Measurements from ENCODE around the gene PLA2R1. TPM values are rescaled to one million over a fixed set of nuclear protein-coding genes. Genes with fewer than 3 reads are reported as not detected.

Gene PLA2R1
- polyA plus RNA-seq, 3 donors = not detected

DNA sequence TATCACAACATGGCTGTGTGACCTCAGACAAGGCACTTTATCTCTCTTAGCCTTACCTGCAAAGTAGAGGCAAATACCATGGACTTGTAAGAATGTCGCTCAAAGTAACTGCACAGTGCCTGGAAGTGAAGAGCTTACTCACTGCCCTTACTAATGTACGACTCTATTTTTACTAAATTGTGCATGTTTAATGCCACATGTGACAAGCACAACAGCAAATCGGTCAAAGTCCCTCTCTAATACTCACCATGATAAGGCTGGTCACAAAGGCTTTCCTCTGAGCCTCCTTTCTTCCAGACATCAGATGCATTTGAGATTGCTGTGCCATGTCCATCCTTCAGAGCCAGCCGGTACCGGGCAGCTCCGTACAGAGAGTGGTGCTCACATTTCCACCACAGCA, 164.0 kb downstream of the PLA2R1 start:
- H3K4me2 ChIP-seq (replicated peaks; ENCODE audit: extremely low read depth, low read length, poor library complexity, severe bottlenecking) = no peak overlapping the region
- peaks cover 12% of the 10 kb centered on the region for H4K20me1 ChIP-seq (ENCODE audit: insufficient read depth, low read length)
- H3K36me3 ChIP-seq (replicated peaks in 1 of 2; ENCODE audit: control insufficient read depth in 1 of 2, insufficient read depth in 2 of 2, low read length in 2 of 2) = peaks cover 5 to 44% of the 10 kb centered on the region in 2 donors
- H3K36me3 Mint-ChIP-seq = peaks cover 24 to 39% of the 10 kb centered on the region in 2 donors
- TF ChIP-seq, protein P1, sequence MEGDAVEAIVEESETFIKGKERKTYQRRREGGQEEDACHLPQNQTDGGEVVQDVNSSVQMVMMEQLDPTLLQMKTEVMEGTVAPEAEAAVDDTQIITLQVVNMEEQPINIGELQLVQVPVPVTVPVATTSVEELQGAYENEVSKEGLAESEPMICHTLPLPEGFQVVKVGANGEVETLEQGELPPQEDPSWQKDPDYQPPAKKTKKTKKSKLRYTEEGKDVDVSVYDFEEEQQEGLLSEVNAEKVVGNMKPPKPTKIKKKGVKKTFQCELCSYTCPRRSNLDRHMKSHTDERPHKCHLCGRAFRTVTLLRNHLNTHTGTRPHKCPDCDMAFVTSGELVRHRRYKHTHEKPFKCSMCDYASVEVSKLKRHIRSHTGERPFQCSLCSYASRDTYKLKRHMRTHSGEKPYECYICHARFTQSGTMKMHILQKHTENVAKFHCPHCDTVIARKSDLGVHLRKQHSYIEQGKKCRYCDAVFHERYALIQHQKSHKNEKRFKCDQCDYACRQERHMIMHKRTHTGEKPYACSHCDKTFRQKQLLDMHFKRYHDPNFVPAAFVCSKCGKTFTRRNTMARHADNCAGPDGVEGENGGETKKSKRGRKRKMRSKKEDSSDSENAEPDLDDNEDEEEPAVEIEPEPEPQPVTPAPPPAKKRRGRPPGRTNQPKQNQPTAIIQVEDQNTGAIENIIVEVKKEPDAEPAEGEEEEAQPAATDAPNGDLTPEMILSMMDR (IDR thresholded peaks at IDR 0.05) = no peak
- peaks cover 44% of the 10 kb centered on the region for H3K79me2 ChIP-seq (ENCODE audit: insufficient read depth, low read length)
- H3K27me3 ChIP-seq (ENCODE audit: control insufficient read depth in 2 of 2, insufficient read depth in 2 of 2, low read length in 2 of 2) = no peaks in the 10 kb centered on the region
- no peak overlapping the region for H2AFZ ChIP-seq (ENCODE audit: insufficient read depth, low read depth, low read length, poor library complexity, severe bottlenecking)
- intact Hi-C loops (cut with micrococcal nuclease) = no loop called here
- no peak overlapping the region for H3K9ac ChIP-seq (ENCODE audit: insufficient read depth, low read length, poor library complexity, severe bottlenecking)
- no peaks in the 10 kb centered on the region for H3K27me3 Mint-ChIP-seq (ENCODE audit: low read depth in 3 of 3)
- H3K27ac ChIP-seq (ENCODE audit: low read depth in 1 of 2, low read length in 2 of 2) = no peak overlapping the region
- peaks cover 20 to 27% of the 10 kb centered on the region in 2 donors for H3K4me1 ChIP-seq (ENCODE audit: control insufficient read depth in 1 of 2, insufficient read depth in 2 of 2, low read length in 2 of 2)
- peaks cover 33% of the 10 kb centered on the region for H3K4me1 Mint-ChIP-seq
- H3K4me3 ChIP-seq (replicated peaks in 1 of 3; ENCODE audit: low read depth in 2 of 3, low read length in 3 of 3) = no peak overlapping the region
- H3K9me3 Mint-ChIP-seq = no peaks in the 10 kb centered on the region
- no peak for DNase-seq
- WGBS (ENCODE audit: insufficient coverage) = 100% methylated on average over 5 of the region's 6 CpGs
- H3K9me3 ChIP-seq (replicated peaks in 1 of 2; ENCODE audit: control insufficient read depth in 1 of 2, insufficient read depth in 1 of 2, low read length in 2 of 2) = no peaks in the 10 kb centered on the region
- H3K27ac Mint-ChIP-seq = peak overlapping the region in 1 of 7 donors; percentile 66
- no peak overlapping the region for H3K4me3 Mint-ChIP-seq

DNA sequence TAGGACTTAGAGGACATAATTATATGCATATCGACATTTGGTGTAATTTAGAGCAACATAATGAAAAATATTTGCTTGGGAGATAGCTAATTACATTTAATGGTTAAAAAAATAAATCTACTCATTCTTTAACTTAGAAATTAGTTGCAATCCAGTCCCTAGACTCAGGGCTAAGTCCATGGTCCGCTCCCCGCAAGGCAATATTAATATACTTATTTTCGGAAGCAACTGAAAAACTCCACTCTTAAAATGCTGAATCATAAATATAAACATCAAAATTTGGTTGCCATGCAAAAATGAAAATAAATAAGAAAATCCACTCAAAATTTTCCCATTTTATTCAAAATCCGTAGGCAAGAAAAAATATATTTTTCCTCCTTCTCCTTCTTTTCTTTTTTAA, 164.7 kb downstream of the PLA2R1 start:
- Histone ChIP-seq H3K79me2 (ENCODE audit: insufficient read depth, low read length) (peaks cover 40% of the 10 kb centered on the region), H3K36me3 (replicated peaks in 1 of 2; ENCODE audit: control insufficient read depth in 1 of 2, insufficient read depth in 2 of 2, low read length in 2 of 2) (peaks cover 5 to 44% of the 10 kb centered on the region in 2 donors), H4K20me1 (ENCODE audit: insufficient read depth, low read length) (peaks cover 8% of the 10 kb centered on the region), H3K4me3 (replicated peaks in 1 of 3; ENCODE audit: low read depth in 2 of 3, low read length in 3 of 3) (no peak overlapping the region), H3K27me3 (ENCODE audit: control insufficient read depth in 2 of 2, insufficient read depth in 2 of 2, low read length in 2 of 2) (no peaks in the 10 kb centered on the region), H3K4me2 (replicated peaks; ENCODE audit: extremely low read depth, low read length, poor library complexity, severe bottlenecking) (no peak overlapping the region), H2AFZ (ENCODE audit: insufficient read depth, low read depth, low read length, poor library complexity, severe bottlenecking) (no peak overlapping the region), H3K9me3 (replicated peaks in 1 of 2; ENCODE audit: control insufficient read depth in 1 of 2, insufficient read depth in 1 of 2, low read length in 2 of 2) (no peaks in the 10 kb centered on the region), H3K27ac (ENCODE audit: low read depth in 1 of 2, low read length in 2 of 2) (no peak overlapping the region), H3K9ac (ENCODE audit: insufficient read depth, low read length, poor library complexity, severe bottlenecking) (no peak overlapping the region), H3K4me1 (ENCODE audit: control insufficient read depth in 1 of 2, insufficient read depth in 2 of 2, low read length in 2 of 2) (peaks cover 20 to 27% of the 10 kb centered on the region in 2 donors)
- DNase-seq = no peak
- H3K4me1 Mint-ChIP-seq = peaks cover 33% of the 10 kb centered on the region
- WGBS (ENCODE audit: insufficient coverage) = 100% methylated on average over 3 of the region's 5 CpGs
- H3K4me3 Mint-ChIP-seq = no peak overlapping the region
- no peak overlapping the region for H3K27ac Mint-ChIP-seq
- intact Hi-C loops (cut with micrococcal nuclease) = no loop called here
- H3K9me3 Mint-ChIP-seq = no peaks in the 10 kb centered on the region
- TF ChIP-seq, protein P1 (IDR thresholded peaks at IDR 0.05) = no peak
- H3K36me3 Mint-ChIP-seq = peaks cover 24 to 39% of the 10 kb centered on the region in 2 donors
- no peaks in the 10 kb centered on the region for H3K27me3 Mint-ChIP-seq (ENCODE audit: low read depth in 3 of 3)

Measured in CD14-positive monocyte (primary cell).